ENCODE data around the gene FAM117A. TPM values are rescaled to one million over a fixed set of nuclear protein-coding genes. Genes with fewer than 3 reads are reported as not detected.

FAM117A gene
- total and polyA plus RNA-seq, 10 of the 15 experiments (the other 5 are each of a cell fraction or from before 2014, with no cell fraction given) = 2.1 to 29.6 (median 20.0) TPM

- TF ChIP-seq FOXK2 (IDR thresholded peaks at IDR 0.05) (no peak), USF2 (IDR thresholded peaks at IDR 0.05; ENCODE audit: borderline replicate concordance, low read depth, low read length) (no peak), ZBTB4 (CRISPR knock-in tag; IDR thresholded peaks at IDR 0.05) (no peak), STAT1 (conservative IDR thresholded peaks at IDR 0.05) (no peak), MLLT1 (IDR thresholded peaks at IDR 0.05) (no peak), PML (IDR thresholded peaks at IDR 0.05; ENCODE audit: low read length) (no peak), ZNF207 (IDR thresholded peaks at IDR 0.05; ENCODE audit: borderline replicate concordance) (no peak), ATF2 (IDR thresholded peaks at IDR 0.05; ENCODE audit: low read length) (peak; percentile 93), POLR2AphosphoS5 (IDR thresholded peaks at IDR 0.05; ENCODE audit: low read length) (no peak), KDM1A (IDR thresholded peaks at IDR 0.05; ENCODE audit: borderline replicate concordance) (no peak), POU2F2 (IDR thresholded peaks at IDR 0.05; ENCODE audit: borderline replicate concordance, low read depth, low read length) (no peak; the same call in 2 of the 3 replicates), BACH1 (IDR thresholded peaks at IDR 0.05; ENCODE audit: borderline replicate concordance) (no peak), CEBPB (IDR thresholded peaks at IDR 0.05; ENCODE audit: borderline replicate concordance in 1 of 2, low read depth in 2 of 2, low read length in 2 of 2) (no peak), CBFB (IDR thresholded peaks at IDR 0.05; ENCODE audit: low read depth) (peak; percentile 72; the same call in 1 of the 2 replicates), STAT3 (IDR thresholded peaks at IDR 0.05; ENCODE audit: low read depth, low read length) (no peak), GATAD2B (conservative IDR thresholded peaks at IDR 0.05; ENCODE audit: low read depth) (no peak), RBBP5 (conservative IDR thresholded peaks at IDR 0.05) (no peak), BCL3 (IDR thresholded peaks at IDR 0.05; ENCODE audit: borderline replicate concordance, insufficient read depth, low read depth, low read length, poor library complexity, severe bottlenecking) (no peak), ZSCAN29 (IDR thresholded peaks at IDR 0.05) (no peak), ZNF622 (IDR thresholded peaks at IDR 0.05) (no peak), MXI1 (IDR thresholded peaks at IDR 0.05; ENCODE audit: low read depth, low read length) (no peak), FOXM1 (IDR thresholded peaks at IDR 0.05; ENCODE audit: low read depth, low read length) (no peak), BCL11A (IDR thresholded peaks at IDR 0.05; ENCODE audit: low read depth, low read length) (no peak), YY1 (IDR thresholded peaks at IDR 0.05; ENCODE audit: low read depth, low read length) (no peak)
Measured at GRCh38 chr17:49741009-49741691, 22.8 kb downstream of the FAM117A start (continued).

Data from GM12878 (cell line).